Measurements from ENCODE around the gene PIP5K1B.

PIP5K1B gene

GRCh38 chr9:68750255-68750654 is 45.2 kb downstream of the PIP5K1B start:
- Histone ChIP-seq H3K9me2 (ENCODE audit: low read depth, low read length) (no peaks in the 10 kb centered on the region), H3K9ac (ENCODE audit: low read length) (no peak overlapping the region), H4K20me1 (ENCODE audit: insufficient read depth, low read length) (no peaks in the 10 kb centered on the region), H3K4me2 (ENCODE audit: low read length) (no peak overlapping the region), H2AFZ (ENCODE audit: low read length) (no peak overlapping the region), H3K27me3 (ENCODE audit: insufficient read depth, low read length) (no peaks in the 10 kb centered on the region), H3F3A (ENCODE audit: insufficient read depth, low read length) (no peaks in the 10 kb centered on the region), H3K79me2 (ENCODE audit: insufficient read depth, low read length) (no peaks in the 10 kb centered on the region), H3K4me3 (ENCODE audit: low read depth, low read length, poor library complexity, severe bottlenecking) (no peak overlapping the region), H3K4me1 (ENCODE audit: insufficient read depth, low read length, severe bottlenecking) (no peaks in the 10 kb centered on the region), H3K9me3 (ENCODE audit: low read length) (no peaks in the 10 kb centered on the region), H3K27ac (ENCODE audit: low read depth, low read length, poor library complexity, severe bottlenecking) (no peak overlapping the region), H3K36me3 (ENCODE audit: insufficient read depth, low read length) (no peaks in the 10 kb centered on the region)
- TF ChIP-seq EZH2 (IDR thresholded peaks at IDR 0.05; ENCODE audit: borderline replicate concordance, low read length): no peak
- TF ChIP-seq, protein P1, sequence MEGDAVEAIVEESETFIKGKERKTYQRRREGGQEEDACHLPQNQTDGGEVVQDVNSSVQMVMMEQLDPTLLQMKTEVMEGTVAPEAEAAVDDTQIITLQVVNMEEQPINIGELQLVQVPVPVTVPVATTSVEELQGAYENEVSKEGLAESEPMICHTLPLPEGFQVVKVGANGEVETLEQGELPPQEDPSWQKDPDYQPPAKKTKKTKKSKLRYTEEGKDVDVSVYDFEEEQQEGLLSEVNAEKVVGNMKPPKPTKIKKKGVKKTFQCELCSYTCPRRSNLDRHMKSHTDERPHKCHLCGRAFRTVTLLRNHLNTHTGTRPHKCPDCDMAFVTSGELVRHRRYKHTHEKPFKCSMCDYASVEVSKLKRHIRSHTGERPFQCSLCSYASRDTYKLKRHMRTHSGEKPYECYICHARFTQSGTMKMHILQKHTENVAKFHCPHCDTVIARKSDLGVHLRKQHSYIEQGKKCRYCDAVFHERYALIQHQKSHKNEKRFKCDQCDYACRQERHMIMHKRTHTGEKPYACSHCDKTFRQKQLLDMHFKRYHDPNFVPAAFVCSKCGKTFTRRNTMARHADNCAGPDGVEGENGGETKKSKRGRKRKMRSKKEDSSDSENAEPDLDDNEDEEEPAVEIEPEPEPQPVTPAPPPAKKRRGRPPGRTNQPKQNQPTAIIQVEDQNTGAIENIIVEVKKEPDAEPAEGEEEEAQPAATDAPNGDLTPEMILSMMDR (IDR thresholded peaks at IDR 0.05; ENCODE audit: low read length): no peak

- no peaks in the 10 kb centered on the region for H3K27me3 ChIP-seq (ENCODE audit: insufficient read depth, low read length)
Observed at GRCh38 chr9:68750786-68751185, 45.7 kb downstream of the PIP5K1B start.

GRCh38 chr9:68751556-68751955 is 46.5 kb downstream of the PIP5K1B start:
- H4K20me1 ChIP-seq (ENCODE audit: insufficient read depth, low read length): no peaks in the 10 kb centered on the region
- TF ChIP-seq EZH2 (IDR thresholded peaks at IDR 0.05; ENCODE audit: borderline replicate concordance, low read length): no peak
- TF ChIP-seq, protein P1 (IDR thresholded peaks at IDR 0.05; ENCODE audit: low read length): no peak
- no peaks in the 10 kb centered on the region for H3K4me1 ChIP-seq (ENCODE audit: insufficient read depth, low read length, severe bottlenecking)
- H3K9me2 ChIP-seq (ENCODE audit: low read depth, low read length): no peaks in the 10 kb centered on the region
- H3K79me2 ChIP-seq (ENCODE audit: insufficient read depth, low read length): no peaks in the 10 kb centered on the region
- H3K9me3 ChIP-seq (ENCODE audit: low read length): no peaks in the 10 kb centered on the region
- no peak overlapping the region for H3K4me2 ChIP-seq (ENCODE audit: low read length)
- H2AFZ ChIP-seq (ENCODE audit: low read length): no peak overlapping the region
- no peaks in the 10 kb centered on the region for H3F3A ChIP-seq (ENCODE audit: insufficient read depth, low read length)
- no peaks in the 10 kb centered on the region for H3K36me3 ChIP-seq (ENCODE audit: insufficient read depth, low read length)
- H3K9ac ChIP-seq (ENCODE audit: low read length): no peak overlapping the region
- H3K27ac ChIP-seq (ENCODE audit: low read depth, low read length, poor library complexity, severe bottlenecking): no peak overlapping the region
- no peak overlapping the region for H3K4me3 ChIP-seq (ENCODE audit: low read depth, low read length, poor library complexity, severe bottlenecking)
- no peaks in the 10 kb centered on the region for H3K27me3 ChIP-seq (ENCODE audit: insufficient read depth, low read length)

More at GRCh38 chr9:68750786-68751185, 45.7 kb downstream of the PIP5K1B start:
- Histone ChIP-seq H3K4me1 (ENCODE audit: insufficient read depth, low read length, severe bottlenecking) (no peaks in the 10 kb centered on the region), H3K4me3 (ENCODE audit: low read depth, low read length, poor library complexity, severe bottlenecking) (no peak overlapping the region), H2AFZ (ENCODE audit: low read length) (no peak overlapping the region), H3K79me2 (ENCODE audit: insufficient read depth, low read length) (no peaks in the 10 kb centered on the region), H3K9me3 (ENCODE audit: low read length) (no peaks in the 10 kb centered on the region), H4K20me1 (ENCODE audit: insufficient read depth, low read length) (no peaks in the 10 kb centered on the region), H3K9ac (ENCODE audit: low read length) (no peak overlapping the region), H3K27ac (ENCODE audit: low read depth, low read length, poor library complexity, severe bottlenecking) (no peak overlapping the region), H3K9me2 (ENCODE audit: low read depth, low read length) (no peaks in the 10 kb centered on the region), H3F3A (ENCODE audit: insufficient read depth, low read length) (no peaks in the 10 kb centered on the region), H3K36me3 (ENCODE audit: insufficient read depth, low read length) (no peaks in the 10 kb centered on the region), H3K4me2 (ENCODE audit: low read length) (no peak overlapping the region)
- TF ChIP-seq EZH2 (IDR thresholded peaks at IDR 0.05; ENCODE audit: borderline replicate concordance, low read length): no peak
- TF ChIP-seq, protein P1 (IDR thresholded peaks at IDR 0.05; ENCODE audit: low read length): no peak
